Activated CD4-positive, alpha-beta T cell treated with anti-CD3 and anti-CD28 coated beads for 36 hours (primary cell): Measurements from ENCODE around the gene UBE2D4. TPM values are rescaled to one million over a fixed set of nuclear protein-coding genes. Genes with fewer than 3 reads are reported as not detected.
"Not testable (repeated sequence)": the region's sequence is repeated elsewhere in the genome, so short reads cannot be mapped to it uniquely, and the experiment has no call there.

Experiments used
- ATAC-seq: fragments of 200-7000 bp; cut with Tn5 transposase; one replicate; pipeline ENCODE4 v1.10.0; 2021; ENCODE audit warnings: mild to moderate bottlenecking, moderate library complexity
- CTCF ChIA-PET: fragments of 350-600 bp; sonication (Branson Sonifier 250); formaldehyde crosslinking; loops from one replicate; lab custom pipeline; 2021; ENCODE audit warnings: antibody characterized with exemption; lab: Charles Lee
- POLR2A ChIA-PET: fragments of 350-600 bp; sonication (Branson Sonifier 250); formaldehyde crosslinking; loops from one replicate; lab custom pipeline; 2021; ENCODE audit warnings: antibody characterized with exemption, inconsistent platforms; lab: Charles Lee
- DNase-seq: peaks from one replicate; pipeline ENCODE4 v3.0.0-alpha.2; 2020
- H3K27ac Mint-ChIP-seq: one replicate; pipeline ENCODE4 v1.8.0; 2021; ENCODE audit warnings: mixed read lengths
- H3K27me3 Mint-ChIP-seq: one replicate; pipeline ENCODE4 v1.8.0; 2021; ENCODE audit warnings: mixed read lengths
- H3K36me3 Mint-ChIP-seq: one replicate; pipeline ENCODE4 v1.8.0; 2021; ENCODE audit warnings: low read depth, mixed read lengths
- H3K4me1 Mint-ChIP-seq: one replicate; pipeline ENCODE4 v1.8.0; 2021; ENCODE audit warnings: mixed read lengths
- H3K4me3 Mint-ChIP-seq: one replicate; pipeline ENCODE4 v1.8.0; 2021; ENCODE audit warnings: mild to moderate bottlenecking, moderate library complexity, mixed read lengths
- H3K9me3 Mint-ChIP-seq: one replicate; pipeline ENCODE4 v1.8.0; 2021; ENCODE audit warnings: low read depth, mixed read lengths
- intact Hi-C, 2 experiments: fragments of 100-400 bp; cut with DNase I in 1 of 2; cut with micrococcal nuclease in 1 of 2; formaldehyde crosslinking; loops; one replicate each; pipeline versions ENCODE4 v1.14.2 to v1.15.1; 2022 to 2024; cut with DNase I, micrococcal nuclease
- total RNA-seq, 2 experiments: library from RNA; stranded (reverse); gene quantifications; one replicate each; pipeline ENCODE4 v1.2.3, GENCODE V29; 2021

The UBE2D4 gene
- total RNA-seq, 2 experiments from 2014 or later, result 10.1 to 10.7 TPM

- Mint-ChIP-seq H3K9me3 (peaks cover 2% of the 10 kb centered on the region), H3K4me1 (peaks cover 48% of the 10 kb centered on the region), H3K27ac (peak overlapping the region; percentile 23), H3K4me3 (no peak overlapping the region), H3K36me3 (peaks cover 14% of the 10 kb centered on the region), H3K27me3 (no peaks in the 10 kb centered on the region)
- ChIA-PET POLR2A (interaction anchor here (0.5 kb wide), 1 partner anchor 142 kb away, joined by 3 read pairs; no protein-coding TSS in a partner anchor), CTCF (interaction anchor here (0.6 to 1.5 kb wide), 5 partner anchors 10 to 1256 kb away, joined by 3 to 4 read pairs (median 4); no protein-coding TSS in a partner anchor)
- intact Hi-C loops, result no loop called here
- ATAC-seq (no peak), DNase-seq (no peak)
Measured at GRCh38 chr7:43891069-43891955, 34.9 kb upstream of the UBE2D4 start.

- Mint-ChIP-seq H3K27ac (no peak overlapping the region), H3K4me1 (peaks cover 29% of the 10 kb centered on the region), H3K4me3 (no peak overlapping the region), H3K9me3 (peaks cover 2% of the 10 kb centered on the region), H3K27me3 (no peaks in the 10 kb centered on the region), H3K36me3 (peaks cover 14% of the 10 kb centered on the region)
- DNase-seq (no peak), ATAC-seq (no peak)
- ChIA-PET CTCF (no interaction called here), POLR2A (no interaction called here)
- intact Hi-C loops, result no loop called here
Measured at GRCh38 chr7:43895847-43896415, 30.3 kb upstream of the UBE2D4 start.

- CTCF ChIA-PET, POLR2A ChIA-PET, ATAC-seq, intact Hi-C loops, H3K9me3 Mint-ChIP-seq, H3K4me3 Mint-ChIP-seq, DNase-seq, H3K27me3 Mint-ChIP-seq, H3K27ac Mint-ChIP-seq: not testable (repeated sequence)
- Mint-ChIP-seq H3K36me3 (peaks cover 14% of the 10 kb centered on the region), H3K4me1 (peaks cover 26% of the 10 kb centered on the region)
Measured at GRCh38 chr7:43898571-43898970, 27.7 kb upstream of the UBE2D4 start.

- no peak for ATAC-seq
- H3K4me1 Mint-ChIP-seq, result peaks cover 33% of the 10 kb centered on the region
- intact Hi-C loops, result no loop called here
- no peaks in the 10 kb centered on the region for H3K9me3 Mint-ChIP-seq
- no peak for DNase-seq
- H3K4me3 Mint-ChIP-seq, result no peak overlapping the region
- H3K27me3 Mint-ChIP-seq, result no peaks in the 10 kb centered on the region
- H3K36me3 Mint-ChIP-seq, result peaks cover 2% of the 10 kb centered on the region
- ChIA-PET CTCF (interaction anchor here (1.2 kb wide), 1 partner anchor 8 kb away, joined by 4 read pairs; no protein-coding TSS in a partner anchor), POLR2A (interaction anchor here (0.5 to 0.7 kb wide), 2 partner anchors 231 to 1041 kb away, joined by 3 read pairs; no protein-coding TSS in a partner anchor)
- H3K27ac Mint-ChIP-seq, result peak overlapping the region; percentile 1
Measured at GRCh38 chr7:43902542-43903054, 23.6 kb upstream of the UBE2D4 start.

GRCh38 chr7:43904533-43905208, 21.6 kb upstream of the UBE2D4 start:
- DNase-seq, result no peak
- intact Hi-C loops, result loop anchor here (5.0 kb wide), 2 partner anchors 37 to 178 kb away; partner anchors contain the start of genes MRPS24 (in 1 of the 2) and POLM (in 1 of the 2)
- ChIA-PET CTCF (interaction anchor here (0.8 to 1.2 kb wide), 5 partner anchors 12 to 65 kb away, joined by 3 to 4 read pairs (median 3); partner anchors contain the start of gene MRPS24), POLR2A (interaction anchor here (0.6 to 1.0 kb wide), 4 partner anchors 20 to 1001 kb away, joined by 3 to 11 read pairs (median 4); no protein-coding TSS in a partner anchor)
- H3K9me3 Mint-ChIP-seq, result no peaks in the 10 kb centered on the region
- H3K27ac Mint-ChIP-seq, result no peak overlapping the region
- peak; percentile 66 for ATAC-seq
- no peaks in the 10 kb centered on the region for H3K27me3 Mint-ChIP-seq
- H3K4me3 Mint-ChIP-seq, result peak overlapping the region; percentile 89
- peaks cover 33% of the 10 kb centered on the region for H3K4me1 Mint-ChIP-seq
- H3K36me3 Mint-ChIP-seq, result peaks cover 2% of the 10 kb centered on the region

- intact Hi-C loops, result loop anchor here (5.0 kb wide), 2 partner anchors 38 to 177 kb away; partner anchors contain the start of genes MRPS24 (in 1 of the 2) and POLM (in 1 of the 2)
- DNase-seq (no peak), ATAC-seq (no peak)
- Mint-ChIP-seq H3K4me1 (peaks cover 33% of the 10 kb centered on the region), H3K4me3 (peak overlapping the region; percentile 89), H3K27ac (peak overlapping the region; percentile 96), H3K27me3 (no peaks in the 10 kb centered on the region), H3K9me3 (no peaks in the 10 kb centered on the region), H3K36me3 (peaks cover 2% of the 10 kb centered on the region)
- ChIA-PET POLR2A (interaction anchor here (0.6 to 0.8 kb wide), 4 partner anchors 21 to 1002 kb away, joined by 3 to 6 read pairs (median 3); partner anchors contain the start of gene UBE2D4), CTCF (interaction anchor here (1.1 kb wide), 1 partner anchor 11 kb away, joined by 3 read pairs; no protein-coding TSS in a partner anchor)
Measured at GRCh38 chr7:43905209-43905946, 20.9 kb upstream of the UBE2D4 start.

GRCh38 chr7:43905956-43906330, 20.3 kb upstream of the UBE2D4 start:
- intact Hi-C loops, result loop anchor here (1.0 to 5.0 kb wide), 4 partner anchors 20 to 176 kb away; partner anchors contain the start of genes MRPS24 (in 2 of the 2), POLM (in 1 of the 2) and UBE2D4 (in 1 of the 2)
- H3K4me3 Mint-ChIP-seq, result peak overlapping the region; percentile 89
- H3K27me3 Mint-ChIP-seq, result no peaks in the 10 kb centered on the region
- ATAC-seq, result peak; percentile 30
- ChIA-PET CTCF (no interaction called here), POLR2A (no interaction called here)
- peak; percentile 49 for DNase-seq
- peak overlapping the region; percentile 96 for H3K27ac Mint-ChIP-seq
- H3K36me3 Mint-ChIP-seq, result peaks cover 4% of the 10 kb centered on the region
- no peaks in the 10 kb centered on the region for H3K9me3 Mint-ChIP-seq
- H3K4me1 Mint-ChIP-seq, result peaks cover 33% of the 10 kb centered on the region

- intact Hi-C loops, result loop anchor here (1.0 to 5.0 kb wide), 4 partner anchors 20 to 176 kb away; partner anchors contain the start of genes MRPS24 (in 2 of the 2), POLM (in 1 of the 2) and UBE2D4 (in 1 of the 2)
- ChIA-PET POLR2A (no interaction called here), CTCF (no interaction called here)
- Mint-ChIP-seq H3K4me1 (peaks cover 33% of the 10 kb centered on the region), H3K27ac (peak within 1 kb of the TSS; percentile 96), H3K4me3 (peak within 1 kb of the TSS; percentile 89), H3K36me3 (peaks cover 5% of the 10 kb centered on the region), H3K9me3 (no peaks in the 10 kb centered on the region), H3K27me3 (no peaks in the 10 kb centered on the region)
- DNase-seq (peak; percentile 73), ATAC-seq (peak; percentile 81)
Measured at GRCh38 chr7:43906331-43907010, 19.8 kb upstream of the UBE2D4 start, which contains the start of gene URGCP. TSS of gene URGCP (minus strand) at chr7:43906596. CDS start at chr7:43906575, 21 bp downstream.

GRCh38 chr7:43914795-43915194, 11.4 kb upstream of the UBE2D4 start:
- Mint-ChIP-seq H3K9me3 (no peaks in the 10 kb centered on the region), H3K4me1 (no peaks in the 10 kb centered on the region), H3K36me3 (peaks cover 24% of the 10 kb centered on the region), H3K27me3 (no peaks in the 10 kb centered on the region), H3K4me3 (no peak overlapping the region), H3K27ac (no peak overlapping the region)
- intact Hi-C loops, result no loop called here
- ATAC-seq (no peak), DNase-seq (no peak)
- POLR2A ChIA-PET, result no interaction called here
- CTCF ChIA-PET, result interaction anchor here (0.7 kb wide), 1 partner anchor 57 kb away, joined by 4 read pairs; no protein-coding TSS in a partner anchor
